ENCODE results near the gene SLC6A13. TPM values are rescaled to one million over a fixed set of nuclear protein-coding genes. Genes with fewer than 3 reads are reported as not detected.

SLC6A13 gene
- polyA plus RNA-seq, 1 donor from 2014 or later: 1.4 TPM

DNA sequence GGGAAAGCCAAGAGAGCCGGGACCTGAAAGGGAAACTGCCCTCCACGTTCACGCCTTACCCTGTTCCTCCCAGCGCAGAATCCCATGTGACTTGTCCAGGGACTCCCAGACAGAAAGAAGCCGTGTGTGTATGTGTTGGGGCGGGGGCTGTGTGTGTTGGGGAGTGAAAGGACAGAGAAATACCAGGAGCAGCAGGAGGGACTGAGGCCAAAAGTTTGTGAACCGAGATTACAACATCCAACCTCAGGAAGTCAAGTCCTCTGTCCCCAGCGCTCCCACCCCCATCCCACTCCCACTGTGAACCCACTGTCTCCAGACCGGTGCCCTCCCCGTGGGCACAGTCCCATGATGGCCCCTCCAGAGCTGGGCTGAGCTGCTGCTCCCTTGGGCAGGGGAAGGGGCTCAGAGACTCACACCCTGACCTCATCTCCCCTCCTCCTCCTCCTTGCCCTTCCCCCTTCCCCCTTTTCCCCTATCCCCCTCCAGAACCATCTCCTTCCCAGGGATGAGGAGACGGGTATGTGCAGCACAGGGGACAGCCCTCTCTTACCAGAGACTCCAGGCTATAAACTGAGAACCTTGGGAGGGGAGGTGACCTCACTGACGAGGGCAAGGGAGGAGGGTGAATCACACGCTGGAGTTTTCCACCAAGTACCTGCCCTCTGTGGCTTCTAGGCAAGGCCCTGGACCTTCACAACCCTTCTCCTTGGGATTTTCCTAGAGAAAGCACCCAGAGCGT is 48.5 kb downstream of the SLC6A13 start, which contains the start of gene SLC6A12:
SLC6A12 (minus strand) TSS at position 155 of the 739 bp plus-strand sequence. CDS start 4,171 bp downstream, outside the sequence.
- TF ChIP-seq POLR2AphosphoS5 (IDR thresholded peaks at IDR 0.05) (no peak), EP300 (conservative IDR thresholded peaks at IDR 0.05; ENCODE audit: poor library complexity, severe bottlenecking) (no peak), TAF1 (IDR thresholded peaks at IDR 0.05; ENCODE audit: low read depth) (no peak)
- Histone ChIP-seq H3K36me3 (ENCODE audit: insufficient read depth, low read length) (no peaks in the 10 kb centered on the region), H3K27ac (ENCODE audit: low read length) (no peak within 1 kb of the TSS), H3K27me3 (ENCODE audit: insufficient read depth, low read depth, low read length) (no peaks in the 10 kb centered on the region), H4K20me1 (ENCODE audit: insufficient read depth) (no peaks in the 10 kb centered on the region), H3K9me2 (ENCODE audit: insufficient read depth, low read length) (no peaks in the 10 kb centered on the region), H3K4me2 (ENCODE audit: low read length) (no peak within 1 kb of the TSS), H2AFZ (ENCODE audit: low read depth, low read length) (no peak within 1 kb of the TSS), H3K9ac (ENCODE audit: low read length) (no peak within 1 kb of the TSS), H3K4me3 (ENCODE audit: low read length) (no peak within 1 kb of the TSS), H3K79me2 (replicated peaks; ENCODE audit: insufficient read depth, low read length) (no peaks in the 10 kb centered on the region), H3K9me3 (ENCODE audit: low read length) (no peaks in the 10 kb centered on the region), H3F3A (ENCODE audit: insufficient read depth, low read length, poor library complexity, severe bottlenecking) (no peaks in the 10 kb centered on the region)

DNA sequence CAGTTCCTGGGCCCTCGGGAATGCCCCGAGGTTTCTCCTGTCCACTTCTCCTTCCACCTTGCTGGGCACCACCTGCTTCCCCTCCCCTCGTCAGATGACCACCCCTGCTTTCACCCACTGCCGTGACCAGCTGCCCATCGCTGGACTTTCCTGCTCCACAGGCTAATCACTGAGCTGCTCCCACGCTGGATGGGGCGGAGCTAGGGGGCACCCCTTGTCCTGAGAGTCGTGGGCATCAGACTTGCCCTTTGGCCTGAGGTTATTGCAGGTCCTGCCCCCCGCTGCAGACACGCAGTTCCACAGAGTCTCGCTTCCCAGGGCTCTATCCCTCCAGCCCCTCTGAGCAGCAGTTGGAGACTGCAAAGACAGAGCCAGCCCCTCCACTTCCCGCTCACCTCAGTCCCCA is 49.1 kb downstream of the SLC6A13 start:
- H3K27me3 ChIP-seq (ENCODE audit: insufficient read depth, low read depth, low read length): no peaks in the 10 kb centered on the region
- no peak overlapping the region for H2AFZ ChIP-seq (ENCODE audit: low read depth, low read length)
- H4K20me1 ChIP-seq (ENCODE audit: insufficient read depth): no peaks in the 10 kb centered on the region
- no peaks in the 10 kb centered on the region for H3F3A ChIP-seq (ENCODE audit: insufficient read depth, low read length, poor library complexity, severe bottlenecking)
- H3K9ac ChIP-seq (ENCODE audit: low read length): no peak overlapping the region
- H3K36me3 ChIP-seq (ENCODE audit: insufficient read depth, low read length): no peaks in the 10 kb centered on the region
- TF ChIP-seq RAD21 (conservative IDR thresholded peaks at IDR 0.05) (no peak), MXI1 (conservative IDR thresholded peaks at IDR 0.05; ENCODE audit: poor library complexity, severe bottlenecking) (no peak), POLR2AphosphoS5 (IDR thresholded peaks at IDR 0.05) (no peak), EZH2 (IDR thresholded peaks at IDR 0.05; ENCODE audit: borderline replicate concordance, insufficient read depth, low read length, poor library complexity, severe bottlenecking) (no peak), EP300 (conservative IDR thresholded peaks at IDR 0.05; ENCODE audit: poor library complexity, severe bottlenecking) (no peak), TAF1 (IDR thresholded peaks at IDR 0.05; ENCODE audit: low read depth) (no peak), SMC3 (conservative IDR thresholded peaks at IDR 0.05; ENCODE audit: poor library complexity) (no peak)
- TF ChIP-seq, protein P1, sequence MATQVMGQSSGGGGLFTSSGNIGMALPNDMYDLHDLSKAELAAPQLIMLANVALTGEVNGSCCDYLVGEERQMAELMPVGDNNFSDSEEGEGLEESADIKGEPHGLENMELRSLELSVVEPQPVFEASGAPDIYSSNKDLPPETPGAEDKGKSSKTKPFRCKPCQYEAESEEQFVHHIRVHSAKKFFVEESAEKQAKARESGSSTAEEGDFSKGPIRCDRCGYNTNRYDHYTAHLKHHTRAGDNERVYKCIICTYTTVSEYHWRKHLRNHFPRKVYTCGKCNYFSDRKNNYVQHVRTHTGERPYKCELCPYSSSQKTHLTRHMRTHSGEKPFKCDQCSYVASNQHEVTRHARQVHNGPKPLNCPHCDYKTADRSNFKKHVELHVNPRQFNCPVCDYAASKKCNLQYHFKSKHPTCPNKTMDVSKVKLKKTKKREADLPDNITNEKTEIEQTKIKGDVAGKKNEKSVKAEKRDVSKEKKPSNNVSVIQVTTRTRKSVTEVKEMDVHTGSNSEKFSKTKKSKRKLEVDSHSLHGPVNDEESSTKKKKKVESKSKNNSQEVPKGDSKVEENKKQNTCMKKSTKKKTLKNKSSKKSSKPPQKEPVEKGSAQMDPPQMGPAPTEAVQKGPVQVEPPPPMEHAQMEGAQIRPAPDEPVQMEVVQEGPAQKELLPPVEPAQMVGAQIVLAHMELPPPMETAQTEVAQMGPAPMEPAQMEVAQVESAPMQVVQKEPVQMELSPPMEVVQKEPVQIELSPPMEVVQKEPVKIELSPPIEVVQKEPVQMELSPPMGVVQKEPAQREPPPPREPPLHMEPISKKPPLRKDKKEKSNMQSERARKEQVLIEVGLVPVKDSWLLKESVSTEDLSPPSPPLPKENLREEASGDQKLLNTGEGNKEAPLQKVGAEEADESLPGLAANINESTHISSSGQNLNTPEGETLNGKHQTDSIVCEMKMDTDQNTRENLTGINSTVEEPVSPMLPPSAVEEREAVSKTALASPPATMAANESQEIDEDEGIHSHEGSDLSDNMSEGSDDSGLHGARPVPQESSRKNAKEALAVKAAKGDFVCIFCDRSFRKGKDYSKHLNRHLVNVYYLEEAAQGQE (IDR thresholded peaks at IDR 0.05; ENCODE audit: borderline replicate concordance): no peak
- TF ChIP-seq, protein P2, sequence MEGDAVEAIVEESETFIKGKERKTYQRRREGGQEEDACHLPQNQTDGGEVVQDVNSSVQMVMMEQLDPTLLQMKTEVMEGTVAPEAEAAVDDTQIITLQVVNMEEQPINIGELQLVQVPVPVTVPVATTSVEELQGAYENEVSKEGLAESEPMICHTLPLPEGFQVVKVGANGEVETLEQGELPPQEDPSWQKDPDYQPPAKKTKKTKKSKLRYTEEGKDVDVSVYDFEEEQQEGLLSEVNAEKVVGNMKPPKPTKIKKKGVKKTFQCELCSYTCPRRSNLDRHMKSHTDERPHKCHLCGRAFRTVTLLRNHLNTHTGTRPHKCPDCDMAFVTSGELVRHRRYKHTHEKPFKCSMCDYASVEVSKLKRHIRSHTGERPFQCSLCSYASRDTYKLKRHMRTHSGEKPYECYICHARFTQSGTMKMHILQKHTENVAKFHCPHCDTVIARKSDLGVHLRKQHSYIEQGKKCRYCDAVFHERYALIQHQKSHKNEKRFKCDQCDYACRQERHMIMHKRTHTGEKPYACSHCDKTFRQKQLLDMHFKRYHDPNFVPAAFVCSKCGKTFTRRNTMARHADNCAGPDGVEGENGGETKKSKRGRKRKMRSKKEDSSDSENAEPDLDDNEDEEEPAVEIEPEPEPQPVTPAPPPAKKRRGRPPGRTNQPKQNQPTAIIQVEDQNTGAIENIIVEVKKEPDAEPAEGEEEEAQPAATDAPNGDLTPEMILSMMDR (IDR thresholded peaks at IDR 0.05; ENCODE audit: poor library complexity, severe bottlenecking): no peak
- no peak overlapping the region for H3K4me2 ChIP-seq (ENCODE audit: low read length)
- H3K4me3 ChIP-seq (ENCODE audit: low read length): no peak overlapping the region
- H3K79me2 ChIP-seq (replicated peaks; ENCODE audit: insufficient read depth, low read length): no peaks in the 10 kb centered on the region
- no peak overlapping the region for H3K27ac ChIP-seq (ENCODE audit: low read length)
- no peaks in the 10 kb centered on the region for H3K9me2 ChIP-seq (ENCODE audit: insufficient read depth, low read length)
- no peaks in the 10 kb centered on the region for H3K9me3 ChIP-seq (ENCODE audit: low read length)

All from neural cell (in vitro differentiated cells).